DMS 273 (cell line): ENCODE measurements around the gene SYT14.
"Not testable (repeated sequence)": the region's sequence is repeated elsewhere in the genome, so short reads cannot be mapped to it uniquely, and the experiment has no call there.

Experiments used
- DNase-seq: peaks from one replicate; lab custom pipeline; 2025; ENCODE audit not compliant: unreplicated experiment; lab: John Stamatoyannopoulos, UW

The SYT14 gene

GRCh38 chr1:210104103-210104502 lies 166.1 kb downstream of the SYT14 start:
- peak; percentile 68 for DNase-seq

GRCh38 chr1:210112906-210113305 lies 174.9 kb downstream of the SYT14 start:
- not testable (repeated sequence) for DNase-seq

DNA sequence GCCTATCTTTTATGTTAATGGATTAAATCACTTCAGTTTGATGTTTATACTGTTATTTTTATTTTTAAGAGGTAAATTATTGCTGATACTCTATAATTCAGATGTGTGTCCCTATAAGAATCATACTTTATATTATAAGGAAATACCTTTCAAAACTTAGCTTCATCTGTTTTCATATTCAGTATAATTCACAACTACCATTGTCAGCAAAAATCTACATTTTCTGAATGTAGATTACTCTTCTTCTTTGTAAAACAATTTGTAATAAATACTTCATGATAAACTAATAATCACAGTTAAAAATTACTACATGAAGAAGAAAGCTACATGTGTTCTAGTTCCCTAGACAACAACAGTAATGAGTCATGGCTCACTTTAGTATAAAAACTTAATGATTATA lies 179.2 kb downstream of the SYT14 start:
- no peak for DNase-seq

- no peak for DNase-seq
Measured at GRCh38 chr1:210117681-210118170, 179.7 kb downstream of the SYT14 start.

DNA sequence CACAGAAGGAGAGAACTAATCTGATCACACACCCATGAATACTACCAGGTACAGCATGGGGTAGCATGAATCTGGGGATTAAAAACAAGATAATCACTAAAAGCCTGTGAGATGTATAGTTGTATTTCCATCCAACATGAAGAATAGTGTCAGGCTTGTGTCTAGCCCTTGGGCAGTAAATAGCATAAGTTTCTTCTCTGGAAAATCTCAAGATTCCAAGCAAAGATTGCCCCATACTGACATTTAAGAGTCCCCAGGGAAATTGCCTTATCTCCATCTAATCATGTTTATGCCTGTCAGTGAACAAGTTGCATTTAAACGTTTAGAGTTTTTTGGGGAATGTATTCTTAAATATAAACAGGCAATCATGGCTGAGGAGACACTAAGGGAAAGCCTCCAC lies 185.4 kb downstream of the SYT14 start:
- DNase-seq = no peak

GRCh38 chr1:210123924-210124589 lies 186.0 kb downstream of the SYT14 start:
- DNase-seq = peak; percentile 8

GRCh38 chr1:210124736-210125135 lies 186.7 kb downstream of the SYT14 start:
- DNase-seq = no peak

DNA sequence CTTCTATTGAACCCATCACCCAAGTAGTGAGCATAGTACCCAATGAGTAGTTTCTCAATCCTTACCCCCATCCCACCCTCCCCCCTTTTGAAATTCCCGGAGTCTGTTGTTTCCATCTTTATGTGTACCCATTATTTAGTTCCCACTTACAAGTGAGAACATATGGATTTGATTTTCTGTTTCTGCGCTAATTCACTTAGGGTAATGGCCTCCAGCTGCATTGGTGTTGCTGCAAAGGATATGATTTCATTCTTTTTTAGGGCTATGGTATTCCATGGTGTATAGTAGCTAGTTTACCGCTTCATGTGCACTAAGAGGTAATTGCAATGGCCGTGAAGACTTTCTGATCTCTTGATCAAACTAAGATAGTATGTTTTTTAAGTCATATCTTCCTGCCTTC lies 187.1 kb downstream of the SYT14 start:
- DNase-seq = no peak

DNA sequence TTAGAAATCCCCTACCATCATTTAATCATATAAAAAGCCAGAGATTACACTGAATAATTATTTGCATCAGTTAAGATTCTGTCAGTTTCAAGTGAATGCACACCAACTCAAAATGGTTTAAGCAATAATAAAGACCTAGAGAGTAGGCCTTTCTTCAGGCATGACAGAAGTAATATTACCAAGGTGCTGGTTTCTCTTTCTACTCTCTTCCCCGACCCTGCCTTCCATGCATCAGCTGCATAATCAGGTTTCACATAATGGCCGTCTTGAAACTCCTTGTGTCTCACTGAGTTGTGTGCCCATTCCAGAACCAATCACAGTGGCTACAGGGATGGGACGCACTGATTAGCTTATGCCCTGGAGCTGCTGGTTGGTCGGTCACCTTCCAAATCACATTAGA lies 191.1 kb downstream of the SYT14 start:
- DNase-seq = no peak

DNA sequence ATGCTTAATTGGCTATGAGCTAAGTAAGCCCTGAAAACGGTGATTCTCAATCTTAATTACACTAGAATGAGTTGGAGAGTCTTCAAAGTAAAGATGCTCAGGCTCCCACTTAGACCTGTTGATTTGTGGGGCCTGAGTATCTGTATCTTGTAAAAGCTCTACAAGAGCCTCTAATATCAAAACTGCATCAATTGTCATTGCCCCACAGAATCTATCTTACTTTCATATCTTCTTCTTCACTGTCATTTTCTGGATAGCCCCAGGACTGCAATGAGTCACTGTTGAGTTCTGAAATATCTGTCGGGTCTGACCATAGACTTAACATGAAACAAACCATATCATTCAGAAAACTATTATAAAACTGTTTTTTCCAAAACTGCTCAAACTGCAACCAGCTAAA lies 191.7 kb downstream of the SYT14 start:
- DNase-seq = no peak

- peak; percentile 22 for DNase-seq
Measured at GRCh38 chr1:210132582-210132981, 194.6 kb downstream of the SYT14 start.

DNA sequence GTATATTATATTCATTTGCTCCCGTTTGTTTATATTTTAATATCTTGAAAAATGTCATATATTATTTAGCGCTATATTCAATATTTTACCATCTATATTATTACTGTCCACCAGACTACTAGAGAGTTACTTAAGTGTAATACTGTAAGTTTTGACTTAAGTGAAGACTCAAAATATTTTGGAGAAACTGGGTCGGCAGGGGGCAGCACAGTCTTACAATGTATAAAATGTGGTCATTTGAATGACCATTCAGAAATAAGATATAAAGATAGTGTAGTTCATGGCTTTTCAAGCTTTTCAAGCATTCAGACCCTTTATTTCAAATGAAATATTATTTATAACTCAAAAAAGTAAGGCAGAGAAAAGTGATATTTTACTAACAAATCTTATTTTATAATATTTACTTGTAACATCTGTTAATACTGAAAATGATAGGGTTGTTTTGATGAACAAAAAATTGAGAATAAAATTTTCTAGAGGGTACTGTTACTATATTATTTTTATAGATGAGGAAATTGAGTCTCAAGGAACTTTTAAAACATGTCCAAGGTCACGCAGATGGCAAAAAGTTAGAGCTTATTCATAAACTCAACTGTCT lies 205.5 kb downstream of the SYT14 start:
- DNase-seq = peak; percentile 87

DNA sequence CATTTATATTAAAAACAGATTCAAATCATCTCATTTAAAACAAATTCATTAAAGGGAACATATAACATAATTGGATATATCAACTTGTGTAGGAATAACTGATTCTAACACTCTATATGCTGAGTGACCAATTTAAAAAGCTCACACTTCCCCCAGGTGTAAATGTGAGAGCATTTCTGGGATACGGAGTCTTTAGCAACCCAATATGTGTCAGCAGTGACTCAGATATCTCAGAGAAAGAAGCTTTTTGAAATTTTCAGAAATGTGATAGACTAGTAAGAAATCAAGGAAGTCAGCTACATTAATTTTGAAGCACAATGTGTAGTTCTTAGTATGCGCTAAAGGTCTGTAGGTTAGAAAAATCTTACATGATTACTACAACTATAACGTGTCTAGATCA lies 206.7 kb downstream of the SYT14 start:
- DNase-seq = no peak

- no peak for DNase-seq
Measured at GRCh38 chr1:210151052-210151672, 213.1 kb downstream of the SYT14 start.

DNA sequence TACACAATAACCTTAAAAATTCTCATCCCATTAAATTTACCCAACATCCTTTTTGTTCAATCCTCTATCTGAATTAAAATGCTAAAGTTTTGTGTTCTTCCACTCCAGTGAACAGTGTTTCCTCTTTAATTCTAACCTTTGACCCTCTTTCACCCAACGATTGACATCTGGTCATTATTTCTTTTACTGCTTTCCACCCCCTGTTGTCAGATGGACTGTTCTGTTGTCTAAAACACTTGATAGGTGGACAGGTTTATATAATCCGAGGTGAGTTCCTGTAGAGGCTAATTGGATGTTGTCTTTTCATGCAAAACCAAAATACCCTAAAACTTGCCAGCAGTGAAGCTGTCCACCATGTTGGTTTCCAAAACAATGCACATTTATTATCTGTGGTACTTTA lies 221.2 kb downstream of the SYT14 start:
- no peak for DNase-seq

DNA sequence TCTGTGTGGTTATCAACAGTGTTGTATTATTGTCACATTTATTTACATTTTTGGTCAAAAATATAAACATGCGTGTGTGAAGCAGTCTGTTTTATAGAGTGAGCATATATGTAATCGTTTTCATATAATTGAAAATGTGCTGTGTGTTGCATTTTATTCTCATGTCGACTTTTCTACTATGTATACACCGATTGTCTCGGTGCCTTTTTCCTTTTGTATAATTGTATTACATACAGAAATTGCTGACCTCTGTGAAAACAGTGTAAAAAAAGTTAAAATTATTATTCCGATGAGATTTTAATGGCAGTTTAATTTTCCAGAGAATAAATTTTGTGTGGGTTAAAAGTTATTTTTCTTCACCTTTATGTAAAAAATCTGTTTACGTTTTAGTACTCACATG lies 232.2 kb downstream of the SYT14 start:
- no peak for DNase-seq

DNA sequence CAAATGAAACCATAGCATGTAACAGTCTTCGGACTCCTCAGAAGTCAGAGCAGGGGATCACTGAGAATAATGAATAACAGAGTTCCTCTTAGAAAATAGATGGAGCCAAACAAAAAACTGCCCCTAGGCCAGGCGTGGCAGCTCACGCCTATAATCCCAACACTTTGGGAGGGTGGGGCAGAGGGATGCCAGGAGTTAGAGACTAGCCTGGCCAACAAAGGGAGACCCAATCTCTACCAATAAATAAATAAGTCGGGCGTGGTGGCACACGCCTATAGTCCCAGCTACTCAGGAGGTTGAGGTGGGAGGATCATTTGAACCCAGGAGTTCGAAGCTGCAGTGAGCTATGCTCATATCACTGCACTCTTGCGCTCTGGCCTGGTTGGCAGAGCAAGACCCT lies 236.1 kb downstream of the SYT14 start:
- no peak for DNase-seq

GRCh38 chr1:210185063-210185462 lies 247.0 kb downstream of the SYT14 start:
- no peak for DNase-seq

DNA sequence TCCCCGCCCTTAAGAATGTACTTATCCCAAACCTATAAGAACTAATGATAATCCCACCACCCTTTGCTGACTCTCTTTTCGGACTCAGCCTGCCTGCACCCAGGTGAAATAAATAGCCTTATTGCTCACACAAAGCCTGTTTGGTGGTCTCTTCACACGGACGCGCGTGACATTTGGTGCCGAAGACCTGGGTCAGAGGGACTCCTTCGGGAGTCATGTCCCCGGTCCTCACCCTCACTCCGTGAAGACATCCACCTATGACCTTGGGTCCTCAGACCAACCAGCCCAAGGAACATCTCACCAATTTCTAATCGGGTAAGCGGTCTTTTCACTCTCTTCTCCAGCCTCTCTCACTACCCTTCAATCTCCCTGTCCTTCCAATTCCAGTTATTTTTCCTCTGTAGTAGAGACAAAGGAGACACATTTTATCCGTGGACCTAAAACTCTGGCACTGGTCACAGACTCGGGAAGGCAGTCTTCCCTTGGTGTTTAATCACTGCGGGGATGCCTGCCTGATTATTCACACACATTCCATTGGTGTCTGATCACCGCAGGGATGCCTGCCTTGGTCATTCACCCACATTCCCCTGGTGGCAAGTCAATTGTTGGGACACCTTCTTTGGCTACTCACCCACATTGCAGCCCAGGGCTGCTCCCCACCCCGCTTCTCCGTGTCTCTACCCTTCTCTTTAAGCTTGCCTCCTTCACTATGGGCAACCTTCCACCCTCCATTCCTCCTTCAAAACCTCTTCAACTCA lies 250.0 kb downstream of the SYT14 start:
- not testable (repeated sequence) for DNase-seq

- DNase-seq = no peak
Measured at GRCh38 chr1:210189426-210189825, 251.4 kb downstream of the SYT14 start.

DNA sequence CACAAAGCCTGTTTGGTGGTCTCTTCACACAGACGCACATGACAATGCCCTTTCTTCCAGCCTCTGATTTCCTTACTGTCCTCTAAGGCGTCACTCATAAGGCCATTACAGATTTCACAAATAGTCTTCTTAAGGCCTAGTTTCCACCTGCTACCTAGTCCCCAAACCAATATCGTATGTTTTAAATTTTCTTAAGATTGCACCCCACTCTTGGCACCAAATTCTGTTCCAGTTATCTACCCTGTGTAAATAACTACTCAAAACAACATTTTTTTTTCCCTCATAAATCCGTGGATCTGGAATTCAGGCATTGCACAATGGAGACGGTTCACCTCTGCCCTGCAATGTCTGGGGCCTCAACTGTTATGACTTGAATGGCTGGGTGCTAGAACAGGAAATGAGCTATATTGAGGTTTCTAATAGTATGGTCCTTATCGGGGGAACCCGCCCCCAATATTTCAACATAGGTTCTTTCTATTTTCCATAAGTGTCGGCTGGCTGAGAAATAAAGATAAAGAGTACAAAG lies 257.7 kb downstream of the SYT14 start:
- DNase-seq = no peak
